PC-3 (cell line): ENCODE results near the gene SCN10A. TPM values are rescaled to one million over a fixed set of nuclear protein-coding genes. Genes with fewer than 3 reads are reported as not detected.
A peak's percentile ranks its signal among the peaks of the same experiment; 100 is the strongest.

Experiments
- ATAC-seq: fragments of 200-7000 bp; cut with Tn5 transposase; 2 replicates; pipeline ENCODE4 v1.9.1; 2020; ENCODE audit warnings: mild to moderate bottlenecking, moderate library complexity
- BruUV-seq: library from RNA; stranded (reverse); fragments of 400-500 nt; replicated peaks from 2 replicates; lab custom pipeline; 2021; lab: Mats Ljungman, UMichigan
- CTCF ChIA-PET: fragments of 300-600 bp; sonication (Branson Sonifier 250); formaldehyde crosslinking; loops from one replicate; lab custom pipeline; 2022; ENCODE audit warnings: antibody characterized with exemption; lab: Charles Lee
- POLR2A ChIA-PET: fragments of 300-600 bp; sonication (Branson Sonifier 250); formaldehyde crosslinking; loops from one replicate; lab custom pipeline; 2022; ENCODE audit warnings: antibody characterized with exemption; ENCODE audit not compliant: unreplicated experiment; lab: Charles Lee
- DNase-seq: peaks from one replicate; pipeline ENCODE4 v3.0.0-alpha.2; 2015
- H2AFZ ChIP-seq: fragments of 300-600 bp; sonication (generic); 2 replicates; pipeline ENCODE4 v1.6.0; 2016; ENCODE audit warnings: antibody characterized with exemption, low read length
- H3F3A ChIP-seq: fragments of 300-600 bp; sonication (generic); one replicate; pipeline ENCODE4 v1.6.0; 2017; ENCODE audit warnings: antibody characterized with exemption, low read length, control low read depth, mild to moderate bottlenecking; ENCODE audit not compliant: unreplicated experiment
- H3K27ac ChIP-seq: fragments of 300-600 bp; sonication (generic); 2 replicates; pipeline ENCODE4 v1.5.1; 2016; ENCODE audit warnings: mild to moderate bottlenecking, low read length
- H3K27me3 ChIP-seq: fragments of 300-600 bp; sonication (generic); 2 replicates; pipeline ENCODE4 v1.6.1; 2016; ENCODE audit warnings: low read length, mixed read lengths
- H3K36me3 ChIP-seq: fragments of 300-600 bp; sonication (generic); 2 replicates; pipeline ENCODE4 v1.6.1; 2016; ENCODE audit warnings: low read depth, mixed run types, low read length, mixed read lengths
- H3K4me1 ChIP-seq: fragments of 300-600 bp; sonication (generic); 2 replicates; pipeline ENCODE4 v1.5.1; 2016; ENCODE audit warnings: low read length; ENCODE audit not compliant: insufficient read depth
- H3K4me2 ChIP-seq: fragments of 300-600 bp; sonication (generic); 2 replicates; pipeline ENCODE4 v1.6.0; 2016; ENCODE audit warnings: low read length
- H3K4me3 ChIP-seq: fragments of 300-600 bp; sonication (generic); 2 replicates; pipeline ENCODE4 v1.5.1; 2016; ENCODE audit warnings: mild to moderate bottlenecking, low read length, mixed read lengths
- H3K79me2 ChIP-seq: fragments of 300-600 bp; sonication (generic); 2 replicates; pipeline ENCODE4 v1.6.1; 2017; ENCODE audit warnings: low read length, mixed read lengths
- H3K9ac ChIP-seq: fragments of 300-600 bp; sonication (generic); 2 replicates; pipeline ENCODE4 v1.6.0; 2016; ENCODE audit warnings: mild to moderate bottlenecking, low read length
- H3K9me2 ChIP-seq: fragments of 300-600 bp; sonication (generic); replicated peaks from 2 replicates; pipeline ENCODE4 v1.6.1; 2016; ENCODE audit warnings: mixed run types, low read length, mixed read lengths
- H3K9me3 ChIP-seq: fragments of 300-600 bp; sonication (generic); 2 replicates; pipeline ENCODE4 v1.6.1; 2016; ENCODE audit warnings: low read length, mixed read lengths
- H4K20me1 ChIP-seq: fragments of 300-600 bp; sonication (generic); 2 replicates; pipeline ENCODE4 v1.6.1; 2016; ENCODE audit warnings: low read length, mixed read lengths
- CTCF ChIP-seq: fragments of 300-600 bp; sonication (generic); conservative IDR thresholded peaks from 2 replicates; pipeline ENCODE4 v1.5.1; 2017; ENCODE audit warnings: antibody characterized with exemption, low read depth, mild to moderate bottlenecking, low read length
- EZH2 ChIP-seq: fragments of 300-600 bp; sonication (generic); IDR thresholded peaks from one replicate; pipeline ENCODE4 v1.6.1; 2017; ENCODE audit warnings: antibody characterized with exemption, mild to moderate bottlenecking, low read length; ENCODE audit not compliant: unreplicated experiment
- EZH2phosphoT487 ChIP-seq: fragments of 300-600 bp; sonication (generic); IDR thresholded peaks from 2 replicates; pipeline ENCODE4 v1.6.1; 2018; ENCODE audit warnings: mild to moderate bottlenecking, antibody characterized with exemption, low read length, borderline replicate concordance
- intact Hi-C: fragments of 100-400 bp; cut with micrococcal nuclease; formaldehyde crosslinking; loops from 2 replicates; pipeline ENCODE4 v1.9.0; 2023
- total RNA-seq: library from RNA; depleted of rRNA; stranded (reverse); fragments of >200 nt; gene quantifications from 2 replicates; pipeline ENCODE4 v1.2.3, GENCODE V29; 2014

SCN10A gene
- total RNA-seq, 1 experiment from 2014 or later, result not detected

GRCh38 chr3:38650248-38650951 is 165.6 kb downstream of the SCN10A start:
- Histone ChIP-seq H3K4me3 (peak overlapping the region; percentile 60; the same call in 1 of the 2 replicates), H3K9ac (no peak overlapping the region)

GRCh38 chr3:38649500-38650247 is 166.3 kb downstream of the SCN10A start, which contains the start of gene SCN5A:
SCN5A (minus strand) TSS chr3:38649687; CDS start chr3:38633307, 16,380 bp downstream.
- BruUV-seq, result no TSS peak
- H3K9me2 ChIP-seq, result no peaks in the 10 kb centered on the region
- no peaks in the 10 kb centered on the region for H3K79me2 ChIP-seq
- H3K9me3 ChIP-seq, result no peaks in the 10 kb centered on the region
- no peak within 1 kb of the TSS for H3K27ac ChIP-seq
- H3F3A ChIP-seq, result no peaks in the 10 kb centered on the region
- POLR2A ChIA-PET, result no interaction called here
- peak within 1 kb of the TSS; percentile 60 for H3K4me3 ChIP-seq
- no peaks in the 10 kb centered on the region for H3K36me3 ChIP-seq
- peak within 1 kb of the TSS; percentile 81 for H3K4me2 ChIP-seq
- peak within 1 kb of the TSS; percentile 85 for H2AFZ ChIP-seq
- no peak for TF ChIP-seq EZH2phosphoT487
- no peak for TF ChIP-seq EZH2
- TF ChIP-seq CTCF, result no peak
- CTCF ChIA-PET, result no interaction called here
- DNase-seq (peak; percentile 30), ATAC-seq (peak; percentile 62)
- H3K4me1 ChIP-seq, result peaks cover 3% of the 10 kb centered on the region; the same call in 1 of the 2 replicates
- no peaks in the 10 kb centered on the region for H4K20me1 ChIP-seq
- intact Hi-C loops, result loop anchor here (5.0 kb wide), 1 partner anchor 353 kb away; no protein-coding TSS in a partner anchor
- H3K9ac ChIP-seq, result no peak within 1 kb of the TSS
- H3K27me3 ChIP-seq, result peaks cover 57% of the 10 kb centered on the region

More at GRCh38 chr3:38650248-38650951, 165.6 kb downstream of the SCN10A start:
- Histone ChIP-seq H4K20me1 (no peaks in the 10 kb centered on the region), H2AFZ (peak overlapping the region; percentile 85), H3F3A (no peaks in the 10 kb centered on the region), H3K27me3 (peaks cover 50% of the 10 kb centered on the region), H3K36me3 (no peaks in the 10 kb centered on the region), H3K9me3 (no peaks in the 10 kb centered on the region), H3K79me2 (no peaks in the 10 kb centered on the region), H3K4me1 (peaks cover 3% of the 10 kb centered on the region; the same call in 1 of the 2 replicates), H3K4me2 (peak overlapping the region; percentile 81), H3K9me2 (no peaks in the 10 kb centered on the region), H3K27ac (no peak overlapping the region)
- peak; percentile 6; the same call in 1 of the 2 replicates for ATAC-seq
- BruUV-seq, result no TSS peak
- intact Hi-C loops, result loop anchor here (5.0 kb wide), 1 partner anchor 352 kb away; no protein-coding TSS in a partner anchor
- ChIA-PET CTCF (interaction anchor here (1.0 kb wide), 2 partner anchors 129 to 154 kb away, joined by 3 to 5 read pairs; partner anchors contain the start of gene EXOG), POLR2A (no interaction called here)
- DNase-seq, result no peak
- no peak for TF ChIP-seq EZH2phosphoT487
- no peak for TF ChIP-seq CTCF
- TF ChIP-seq EZH2, result no peak
